Measurements from ENCODE around the gene SEC22C.

Gene SEC22C, protein sequence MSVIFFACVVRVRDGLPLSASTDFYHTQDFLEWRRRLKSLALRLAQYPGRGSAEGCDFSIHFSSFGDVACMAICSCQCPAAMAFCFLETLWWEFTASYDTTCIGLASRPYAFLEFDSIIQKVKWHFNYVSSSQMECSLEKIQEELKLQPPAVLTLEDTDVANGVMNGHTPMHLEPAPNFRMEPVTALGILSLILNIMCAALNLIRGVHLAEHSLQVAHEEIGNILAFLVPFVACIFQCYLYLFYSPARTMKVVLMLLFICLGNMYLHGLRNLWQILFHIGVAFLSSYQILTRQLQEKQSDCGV

DNA sequence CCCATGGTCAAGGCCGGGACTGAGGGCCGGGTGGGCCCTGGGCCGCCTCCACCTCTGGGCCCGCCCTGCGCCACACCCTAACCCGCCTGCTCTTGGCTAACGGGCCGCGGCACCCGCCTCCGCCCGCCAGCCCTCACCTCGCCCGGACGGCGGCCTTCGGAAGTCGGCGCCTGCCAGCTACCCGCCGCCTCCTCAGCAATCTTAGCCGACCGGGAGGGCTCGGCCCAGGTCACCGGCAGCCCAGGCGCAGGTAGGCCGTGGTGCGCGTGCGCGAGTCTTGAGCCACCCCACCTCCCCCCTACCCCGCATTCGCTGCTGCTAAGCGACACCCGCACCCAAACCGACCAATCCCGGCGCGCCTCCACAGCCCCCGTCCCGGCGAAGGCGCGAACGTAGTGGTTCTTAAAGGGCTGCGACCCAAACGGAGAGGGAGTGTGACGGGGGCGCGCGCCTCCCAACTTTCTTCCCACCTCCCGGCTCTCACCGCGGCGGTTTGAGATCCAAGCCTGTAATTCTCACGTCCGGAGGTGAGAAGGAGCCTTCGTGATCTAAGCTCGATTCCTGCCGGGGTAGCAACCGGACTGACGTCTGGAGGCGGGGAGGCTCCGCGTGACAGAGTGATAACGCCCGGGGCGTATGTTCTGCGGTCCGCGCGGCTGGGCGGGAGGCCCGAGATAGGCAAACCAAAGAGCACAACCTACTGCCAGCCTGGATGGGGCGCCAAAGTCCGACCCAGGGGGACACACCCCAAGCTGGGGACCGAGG, at the start of gene SEC22C:
Gene SEC22C (minus strand): TSS at position 259 of the 765 bp plus-strand sequence. CDS start 12,921 bp downstream, outside the sequence.
- TF ChIP-seq, protein P1, sequence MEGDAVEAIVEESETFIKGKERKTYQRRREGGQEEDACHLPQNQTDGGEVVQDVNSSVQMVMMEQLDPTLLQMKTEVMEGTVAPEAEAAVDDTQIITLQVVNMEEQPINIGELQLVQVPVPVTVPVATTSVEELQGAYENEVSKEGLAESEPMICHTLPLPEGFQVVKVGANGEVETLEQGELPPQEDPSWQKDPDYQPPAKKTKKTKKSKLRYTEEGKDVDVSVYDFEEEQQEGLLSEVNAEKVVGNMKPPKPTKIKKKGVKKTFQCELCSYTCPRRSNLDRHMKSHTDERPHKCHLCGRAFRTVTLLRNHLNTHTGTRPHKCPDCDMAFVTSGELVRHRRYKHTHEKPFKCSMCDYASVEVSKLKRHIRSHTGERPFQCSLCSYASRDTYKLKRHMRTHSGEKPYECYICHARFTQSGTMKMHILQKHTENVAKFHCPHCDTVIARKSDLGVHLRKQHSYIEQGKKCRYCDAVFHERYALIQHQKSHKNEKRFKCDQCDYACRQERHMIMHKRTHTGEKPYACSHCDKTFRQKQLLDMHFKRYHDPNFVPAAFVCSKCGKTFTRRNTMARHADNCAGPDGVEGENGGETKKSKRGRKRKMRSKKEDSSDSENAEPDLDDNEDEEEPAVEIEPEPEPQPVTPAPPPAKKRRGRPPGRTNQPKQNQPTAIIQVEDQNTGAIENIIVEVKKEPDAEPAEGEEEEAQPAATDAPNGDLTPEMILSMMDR (IDR thresholded peaks at IDR 0.05): no peak

DNA sequence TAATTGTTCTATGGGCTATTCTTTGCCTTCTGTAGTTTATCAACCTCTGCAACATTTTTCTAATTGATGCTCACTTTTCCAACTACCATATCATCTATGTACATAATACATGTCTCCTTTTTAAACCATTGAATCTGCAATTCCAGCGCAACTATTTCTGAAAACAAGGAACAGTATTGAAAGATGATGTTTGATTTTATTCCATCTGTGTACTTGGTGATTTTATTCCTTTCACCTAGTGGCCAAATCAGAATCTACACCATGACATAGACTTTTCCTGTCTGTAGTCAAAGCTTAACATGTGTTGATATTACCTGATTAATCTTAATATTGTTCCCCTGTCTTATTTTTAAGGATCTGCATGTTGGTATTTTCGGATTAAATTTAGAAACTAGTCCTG, 31.7 kb upstream of the SEC22C start:
- TF ChIP-seq, protein P1 (IDR thresholded peaks at IDR 0.05): peak; percentile 51; the same call in 1 of the 2 replicates

- TF ChIP-seq, protein P1 (IDR thresholded peaks at IDR 0.05): no peak
These were observed 31.2 kb upstream of the SEC22C start for GRCh38 chr3:42612928-42613327.

DNA sequence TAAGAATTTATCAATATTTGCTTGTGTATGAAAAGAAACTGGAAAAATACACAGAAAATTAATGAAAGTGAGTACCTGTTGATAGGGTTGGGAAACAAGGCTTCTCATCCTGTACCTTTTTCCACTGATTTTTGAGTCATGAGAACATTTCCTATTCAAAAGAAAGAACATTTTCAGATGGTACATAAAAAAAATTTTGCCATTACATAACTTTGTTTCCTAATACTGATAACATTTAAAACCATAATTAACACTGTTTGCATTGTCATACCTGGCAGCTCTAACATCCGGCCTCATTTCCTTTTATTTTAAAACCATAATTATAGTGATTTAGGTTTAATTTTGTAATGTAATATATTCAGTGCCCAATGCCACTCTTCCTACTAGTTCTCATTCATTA, 30.4 kb upstream of the SEC22C start:
- TF ChIP-seq, protein P1 (IDR thresholded peaks at IDR 0.05): no peak

DNA sequence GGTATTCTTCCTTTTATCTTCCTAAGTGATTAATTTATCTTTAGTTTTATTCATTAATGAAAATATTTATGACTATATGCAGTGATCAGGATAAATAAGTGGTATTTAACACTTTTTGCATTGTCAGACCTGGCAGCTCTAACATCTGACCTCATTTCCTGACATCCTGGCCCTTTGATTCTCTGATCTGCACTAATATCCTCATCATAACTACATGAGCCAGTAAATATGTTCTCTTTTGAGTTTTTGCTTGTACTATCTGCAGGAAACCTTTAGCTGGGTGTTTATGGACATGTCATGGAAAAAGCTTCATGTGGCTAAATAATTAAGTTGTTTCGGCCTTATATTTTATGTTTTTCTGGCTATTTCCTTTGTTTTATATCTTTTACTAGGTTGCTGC, 29.2 kb upstream of the SEC22C start:
- TF ChIP-seq, protein P1 (IDR thresholded peaks at IDR 0.05): no peak

DNA sequence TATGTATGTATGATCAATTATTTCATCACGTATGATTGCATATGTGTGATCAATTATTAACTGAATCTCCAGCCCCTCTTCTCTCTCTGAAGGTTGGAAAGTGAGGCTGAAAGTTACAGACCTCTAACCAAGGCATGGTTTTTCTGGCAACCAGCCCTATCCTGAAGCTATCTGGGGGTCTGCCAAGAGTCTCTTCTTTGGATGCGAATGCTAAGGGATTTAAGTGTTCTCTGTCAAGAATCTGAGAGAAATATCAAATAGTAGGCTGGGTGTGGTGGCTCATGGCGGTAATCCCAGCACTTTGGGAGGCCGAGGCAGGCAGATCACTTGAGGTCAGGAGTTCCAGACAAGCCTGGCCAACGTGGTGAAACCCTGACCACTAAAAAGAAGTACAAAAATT, 26.8 kb upstream of the SEC22C start:
- TF ChIP-seq, protein P1 (IDR thresholded peaks at IDR 0.05): no peak

- TF ChIP-seq, protein P1 (IDR thresholded peaks at IDR 0.05): no peak
These were observed 23.9 kb upstream of the SEC22C start for GRCh38 chr3:42605546-42606173.
